AG04450 (cell line): ENCODE results near the gene C13orf42. TPM values are rescaled to one million over a fixed set of nuclear protein-coding genes. Genes with fewer than 3 reads are reported as not detected.

Experiments
- CTCF ChIA-PET: fragments of 300-600, 350-600 bp; formaldehyde crosslinking; extraction: SDS; loops from one replicate; lab custom pipeline; 2022; ENCODE audit warnings: antibody characterized with exemption, inconsistent platforms; lab: Charles Lee
- POLR2A ChIA-PET: fragments of 350-600 bp; formaldehyde crosslinking; extraction: SDS; loops from one replicate; lab custom pipeline; 2021; ENCODE audit warnings: antibody characterized with exemption, inconsistent platforms; lab: Yijun Ruan, JAX
- DNase-seq: peaks from one replicate; pipeline ENCODE4 v3.0.0-alpha.2; 2011; ENCODE audit warnings: low read depth, low spot score
- H3K27ac ChIP-seq: one replicate; pipeline ENCODE4 v1.5.1; 2012; ENCODE audit warnings: low read depth, low read length, control low read depth
- H3K27me3 ChIP-seq: one replicate; pipeline ENCODE4 v1.6.0; 2012; ENCODE audit warnings: low read length; ENCODE audit not compliant: control insufficient read depth, insufficient read depth
- H3K4me3 ChIP-seq: 2 replicates; pipeline ENCODE4 v1.5.1; 2011; ENCODE audit warnings: mild to moderate bottlenecking, low read depth, low read length, control low read depth
- H3K9me3 ChIP-seq: 2 replicates; pipeline ENCODE4 v1.5.1; 2012; ENCODE audit warnings: low read length; ENCODE audit not compliant: control insufficient read depth, insufficient read depth
- CTCF ChIP-seq: IDR thresholded peaks from 2 replicates; pipeline ENCODE4 v1.5.1; 2011; ENCODE audit warnings: low read depth, low read length, control low read depth, inconsistent platforms
- polyA plus RNA-seq: library from polyadenylated mRNA; depleted of rRNA; stranded (reverse); fragments of >200 nt; gene quantifications from 2 replicates; pipeline ENCODE4 v1.2.3, GENCODE V29; 2011

Gene C13orf42
- polyA plus RNA-seq, 1 experiment: not detected

DNA sequence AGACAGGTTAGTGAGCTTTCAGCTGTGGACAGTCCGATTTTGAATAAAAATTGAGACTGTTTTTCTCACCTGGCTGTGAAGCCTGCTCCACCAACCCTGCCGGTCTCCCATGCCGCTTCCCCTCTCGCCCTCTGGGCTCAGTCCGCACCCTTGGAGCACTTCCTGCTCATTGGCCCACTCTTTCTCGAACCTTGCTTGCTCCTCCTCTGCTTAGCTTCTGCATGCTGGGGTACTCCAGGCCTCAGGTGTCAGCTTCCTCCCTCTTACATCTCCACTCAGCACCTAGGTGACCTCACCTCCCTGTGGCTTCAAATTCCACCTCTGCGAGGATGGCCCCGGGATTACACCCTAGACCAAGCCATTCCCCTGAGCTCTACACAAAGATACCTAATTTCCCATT is 39.6 kb downstream of the C13orf42 start:
- Histone ChIP-seq H3K9me3 (no peaks in the 10 kb centered on the region), H3K4me3 (no peak overlapping the region), H3K27me3 (peaks cover 5% of the 10 kb centered on the region), H3K27ac (no peak overlapping the region)
- ChIA-PET CTCF (interaction anchor here (1.1 to 1.2 kb wide), 2 partner anchors 160 to 986 kb away, joined by 3 read pairs; no protein-coding TSS in a partner anchor), POLR2A (no interaction called here)
- no peak for DNase-seq
- TF ChIP-seq CTCF: no peak

GRCh38 chr13:51070005-51070649 is 40.9 kb downstream of the C13orf42 start:
- peak; percentile 97 for TF ChIP-seq CTCF
- Histone ChIP-seq H3K4me3 (no peak overlapping the region), H3K9me3 (no peaks in the 10 kb centered on the region), H3K27ac (no peak overlapping the region), H3K27me3 (peaks cover 13% of the 10 kb centered on the region)
- POLR2A ChIA-PET: no interaction called here
- CTCF ChIA-PET: interaction anchor here (0.5 to 2.7 kb wide), 26 partner anchors 13 to 1400 kb away, joined by 3 to 16 read pairs (median 4); partner anchors contain the start of genes RNASEH2B and TRIM13
- peak; percentile 45 for DNase-seq

DNA sequence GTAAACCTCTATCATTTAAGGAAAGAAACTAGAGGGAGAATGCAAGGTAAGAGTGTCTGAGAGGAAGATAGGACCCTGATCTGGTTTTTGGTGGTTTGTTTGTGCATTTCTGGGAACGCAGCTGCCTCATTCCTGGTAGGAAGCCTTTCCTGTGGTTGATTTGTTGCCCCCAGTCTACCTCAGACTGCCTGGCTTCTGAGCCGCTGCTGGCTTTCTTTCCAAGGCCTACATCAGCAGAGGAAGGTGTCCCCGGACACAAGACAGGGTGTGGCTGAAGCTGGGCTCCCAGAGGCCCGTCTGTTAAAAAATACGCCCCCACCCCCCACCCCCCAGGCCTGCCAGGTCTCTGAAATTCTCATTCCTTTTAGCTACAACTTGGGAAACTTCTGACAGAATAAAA is 42.6 kb downstream of the C13orf42 start:
- Histone ChIP-seq H3K27ac (no peak overlapping the region), H3K27me3 (peaks cover 19% of the 10 kb centered on the region), H3K9me3 (no peaks in the 10 kb centered on the region), H3K4me3 (no peak overlapping the region)
- DNase-seq: no peak
- POLR2A ChIA-PET: no interaction called here
- CTCF ChIA-PET: interaction anchor here (1.3 to 2.7 kb wide), 9 partner anchors 11 to 1398 kb away, joined by 4 to 16 read pairs (median 9); no protein-coding TSS in a partner anchor
- TF ChIP-seq CTCF: no peak

DNA sequence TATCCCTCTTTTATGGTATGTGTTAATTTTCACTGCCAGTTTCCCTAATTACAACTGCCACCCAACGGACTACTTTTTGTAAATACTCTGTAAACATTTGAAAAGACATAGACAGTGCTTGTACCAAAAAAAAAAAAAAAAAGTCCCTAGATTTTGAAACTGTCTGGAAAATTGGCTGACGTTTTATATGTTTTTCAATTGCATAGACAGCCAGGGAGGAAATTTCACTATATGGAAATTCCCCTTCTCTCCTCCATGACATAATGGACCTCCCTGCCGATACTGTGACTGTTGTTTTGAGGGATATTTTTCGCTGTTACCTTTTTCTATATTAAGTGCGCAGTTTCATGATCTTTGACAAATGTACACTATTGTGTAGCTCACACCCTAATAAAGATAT is 43.4 kb downstream of the C13orf42 start:
- Histone ChIP-seq H3K4me3 (no peak overlapping the region), H3K27ac (no peak overlapping the region), H3K27me3 (peaks cover 19% of the 10 kb centered on the region), H3K9me3 (no peaks in the 10 kb centered on the region)
- DNase-seq: no peak
- TF ChIP-seq CTCF: no peak
- POLR2A ChIA-PET: no interaction called here
- CTCF ChIA-PET: interaction anchor here (0.6 kb wide), 1 partner anchor 938 kb away, joined by 3 read pairs; no protein-coding TSS in a partner anchor

DNA sequence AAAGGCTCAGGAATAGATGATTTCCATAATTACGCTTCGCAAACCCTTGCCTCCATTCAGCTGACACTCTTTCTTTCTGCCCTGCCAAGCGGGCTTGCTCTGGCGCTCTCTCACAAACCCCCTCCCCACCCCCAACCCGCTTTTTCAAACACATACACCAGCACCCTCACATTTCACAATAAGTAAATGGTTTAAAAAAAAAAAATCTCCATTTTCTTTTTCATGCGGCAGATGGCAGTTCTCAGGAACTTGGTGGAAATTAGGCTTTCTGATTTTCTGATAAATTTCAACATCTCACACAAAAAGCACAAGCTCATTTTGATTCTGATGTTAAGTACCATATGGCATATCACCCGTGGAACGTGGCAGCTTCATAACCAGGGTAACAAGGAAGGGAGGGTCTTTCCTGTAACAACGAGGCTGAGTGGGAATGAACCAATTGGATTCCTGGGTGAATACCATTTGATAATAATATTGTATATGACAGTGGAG is 43.8 kb downstream of the C13orf42 start:
- ChIA-PET POLR2A (no interaction called here), CTCF (interaction anchor here (0.6 to 1.1 kb wide), 3 partner anchors 219 to 937 kb away, joined by 3 to 4 read pairs (median 3); no protein-coding TSS in a partner anchor)
- Histone ChIP-seq H3K27ac (no peak overlapping the region), H3K4me3 (no peak overlapping the region), H3K27me3 (peaks cover 19% of the 10 kb centered on the region), H3K9me3 (no peaks in the 10 kb centered on the region)
- TF ChIP-seq CTCF: no peak
- no peak for DNase-seq
